ENCODE results near the gene RALGDS. TPM values are rescaled to one million over a fixed set of nuclear protein-coding genes. Genes with fewer than 3 reads are reported as not detected.

RALGDS gene
- total RNA-seq, 1 experiment from 2014 or later = 38.2 TPM

- no peak for DNase-seq (ENCODE audit: low spot score)
Observed at GRCh38 chr9:133134388-133135145, 13.5 kb upstream of the RALGDS start.

GRCh38 chr9:133133681-133134387 is 12.8 kb upstream of the RALGDS start:
- peak; percentile 99 for DNase-seq (ENCODE audit: low spot score)

- no peak for DNase-seq (ENCODE audit: low spot score)
Observed at GRCh38 chr9:133132174-133132573, 11.1 kb upstream of the RALGDS start.

- no peak for DNase-seq (ENCODE audit: low spot score)
Observed at GRCh38 chr9:133131506-133131905, 10.5 kb upstream of the RALGDS start.

GRCh38 chr9:133130685-133131244 is 9.7 kb upstream of the RALGDS start:
- no peak for DNase-seq (ENCODE audit: low spot score)

- DNase-seq (ENCODE audit: low spot score) = no peak
Observed at GRCh38 chr9:133129001-133129795, 8.2 kb upstream of the RALGDS start.

GRCh38 chr9:133128152-133128551 is 7.1 kb upstream of the RALGDS start:
- no peak for DNase-seq (ENCODE audit: low spot score)

GRCh38 chr9:133127340-133127981 is 6.4 kb upstream of the RALGDS start:
- DNase-seq (ENCODE audit: low spot score) = no peak

GRCh38 chr9:133126697-133127339 is 5.8 kb upstream of the RALGDS start:
- no peak for DNase-seq (ENCODE audit: low spot score)

- peak; percentile 44 for DNase-seq (ENCODE audit: low spot score)
Observed at GRCh38 chr9:133125941-133126696, 5.1 kb upstream of the RALGDS start.

GRCh38 chr9:133124907-133125275 is 3.9 kb upstream of the RALGDS start:
- no peak for DNase-seq (ENCODE audit: low spot score)

- DNase-seq (ENCODE audit: low spot score) = no peak
Observed at GRCh38 chr9:133124123-133124906, 3.3 kb upstream of the RALGDS start.

GRCh38 chr9:133122935-133123611 is 2.0 kb upstream of the RALGDS start:
- DNase-seq (ENCODE audit: low spot score) = peak; percentile 81

- no peak for DNase-seq (ENCODE audit: low spot score)
Observed at GRCh38 chr9:133122605-133122934, 1.5 kb upstream of the RALGDS start.

- DNase-seq (ENCODE audit: low spot score) = no peak
Observed at GRCh38 chr9:133121915-133122550, 993 bp upstream of the RALGDS start.

GRCh38 chr9:133120501-133121197 is 391 bp downstream of the RALGDS start:
- no peak for DNase-seq (ENCODE audit: low spot score)

GRCh38 chr9:133119846-133120500 is 1.1 kb downstream of the RALGDS start:
- DNase-seq (ENCODE audit: low spot score) = no peak

All from A172 (cell line).